HG02973 (cell line): ENCODE measurements around the gene MTX2.
"Not testable (repeated sequence)": the region's sequence is repeated elsewhere in the genome, so short reads cannot be mapped to it uniquely, and the experiment has no call there.

Experiments used
- ATAC-seq: cut with Tn5 transposase; IDR thresholded peaks from one replicate; pipeline ENCODE4 v1.9.1; 2021; ENCODE audit warnings: moderate library complexity; ENCODE audit not compliant: unreplicated experiment

MTX2 gene

DNA sequence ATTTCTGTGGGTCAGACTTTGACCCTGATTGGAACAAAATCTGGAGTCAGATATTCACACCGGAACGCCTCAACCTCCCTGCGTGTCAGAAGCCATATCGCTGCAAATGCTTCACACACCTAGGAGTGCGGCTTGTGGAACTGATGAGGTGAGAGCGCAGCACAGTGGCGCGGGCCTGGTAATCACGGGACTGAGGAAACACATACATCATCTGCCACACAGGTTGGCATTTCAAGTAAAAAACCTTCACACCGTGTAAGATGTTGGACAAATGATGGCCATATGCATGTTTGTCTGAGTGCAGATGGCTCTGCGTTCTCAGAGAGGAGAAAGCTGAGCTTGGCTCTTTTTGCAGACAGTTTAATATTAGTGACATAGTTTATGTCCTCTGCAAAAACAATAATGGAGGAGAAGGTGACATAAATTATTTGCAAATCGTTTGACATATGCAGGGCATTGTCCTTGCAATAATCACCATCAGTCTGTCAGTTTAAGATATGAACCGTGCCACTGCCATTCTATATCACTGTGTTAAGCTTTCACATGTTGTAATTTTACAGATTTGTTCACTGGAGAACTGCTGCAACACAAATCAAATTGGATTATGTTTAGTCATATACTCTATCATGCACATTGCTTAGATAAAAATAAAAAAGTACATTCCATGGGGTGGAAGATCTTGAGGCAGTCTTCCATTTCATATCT lies 101.4 kb downstream of the MTX2 start:
- ATAC-seq = no peak

DNA sequence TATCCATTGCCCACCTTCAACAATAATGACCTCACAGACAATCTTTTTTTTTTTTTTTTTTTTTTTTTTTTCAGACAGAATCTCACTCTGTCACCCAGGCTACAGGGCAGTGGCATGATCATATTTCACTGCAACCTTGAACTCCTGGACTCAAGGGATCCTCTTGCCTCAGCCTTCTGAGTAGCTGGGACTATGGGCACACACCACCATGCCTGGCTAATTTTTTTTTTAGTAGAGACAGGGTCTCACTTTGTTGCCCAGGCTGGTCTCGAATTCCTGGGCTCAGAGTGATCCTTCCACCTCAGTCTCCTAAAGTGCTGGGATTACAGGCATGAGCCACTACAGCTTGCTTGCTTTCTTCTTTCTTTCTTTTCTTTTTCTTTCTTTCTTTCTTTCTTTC lies 103.9 kb downstream of the MTX2 start:
- ATAC-seq = not testable (repeated sequence)

DNA sequence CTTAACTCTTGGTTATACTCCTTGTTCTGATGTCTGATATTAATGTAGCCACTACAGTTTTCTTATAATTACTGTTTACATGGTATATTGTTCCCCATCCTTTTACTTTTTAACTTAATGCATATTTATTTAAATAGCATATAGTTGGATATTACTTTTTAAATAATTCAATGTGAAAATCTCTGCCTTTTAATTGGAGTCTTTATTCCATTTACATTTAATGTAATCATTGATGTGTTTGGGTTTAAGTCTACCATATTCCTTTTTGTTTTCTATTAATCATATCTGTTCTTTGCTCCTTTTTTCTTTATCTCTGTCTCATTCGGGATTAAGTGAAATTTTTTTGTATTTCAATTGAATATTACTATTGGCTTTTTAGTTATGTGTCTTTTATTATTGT lies 109.1 kb downstream of the MTX2 start:
- no peak for ATAC-seq

DNA sequence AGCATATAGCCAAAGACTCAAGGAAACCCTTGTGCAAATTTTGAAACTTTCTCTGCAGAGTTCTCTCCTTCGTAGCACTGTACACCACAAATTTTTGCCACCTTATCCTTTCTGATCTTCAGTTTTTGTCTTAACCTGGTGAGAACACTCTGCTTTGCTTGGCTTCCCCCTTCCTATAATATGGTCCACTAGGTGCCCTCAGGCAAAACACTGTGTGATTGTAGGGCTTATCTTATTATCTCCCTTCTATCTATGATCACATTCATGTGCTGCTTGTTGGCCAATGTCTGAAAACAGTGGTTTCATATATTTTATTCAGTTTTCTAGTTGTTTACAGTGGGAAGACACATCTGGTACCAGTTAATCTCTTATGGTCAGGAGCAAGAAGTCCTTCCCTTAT lies 111.1 kb downstream of the MTX2 start:
- no peak for ATAC-seq

DNA sequence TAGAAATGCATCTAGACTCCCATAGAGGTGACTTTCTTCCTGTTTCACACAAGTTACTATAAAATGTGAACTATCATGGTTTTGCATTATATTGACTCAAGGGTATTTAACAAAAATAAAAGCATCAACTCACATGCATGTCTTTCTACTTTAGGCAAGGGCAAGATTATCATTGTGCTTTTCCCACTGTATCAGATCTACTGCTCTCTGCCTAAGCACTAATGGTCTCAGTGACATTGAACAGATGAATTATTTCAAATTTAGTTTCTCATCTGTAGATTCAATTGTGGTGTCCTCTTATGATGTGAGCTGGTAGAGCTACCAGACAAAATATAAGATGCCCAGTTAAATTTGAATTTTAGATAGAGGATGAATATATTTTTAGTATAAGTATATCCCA lies 113.9 kb downstream of the MTX2 start:
- ATAC-seq = no peak

DNA sequence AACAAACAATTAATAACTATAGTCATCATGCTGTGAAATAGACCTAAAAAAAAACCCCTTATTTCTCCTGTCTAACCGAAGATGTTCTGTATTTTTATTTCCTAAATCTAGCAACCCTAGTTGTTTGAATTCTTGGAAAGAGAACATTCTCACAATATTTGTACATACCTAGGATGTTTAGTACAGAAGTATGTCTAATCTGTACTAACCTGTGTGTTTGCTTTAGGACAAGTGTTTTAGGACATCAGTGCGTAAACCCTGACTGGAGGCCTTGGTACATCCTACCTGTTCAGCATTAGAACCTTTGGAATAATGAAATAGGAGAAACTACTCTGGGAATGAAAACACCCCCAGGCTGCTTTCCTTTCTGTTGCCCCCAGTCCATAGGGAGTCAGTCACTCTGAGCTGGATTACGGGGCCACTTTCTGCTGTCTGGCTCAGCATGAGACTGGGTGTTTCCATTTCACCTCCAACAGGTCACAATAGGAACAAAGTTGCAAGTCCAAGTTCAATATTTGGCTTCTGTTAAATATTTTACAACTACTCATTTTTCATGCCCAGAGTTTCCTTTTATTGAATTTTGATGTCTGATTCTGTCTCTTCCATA lies 114.7 kb downstream of the MTX2 start:
- ATAC-seq = no peak

DNA sequence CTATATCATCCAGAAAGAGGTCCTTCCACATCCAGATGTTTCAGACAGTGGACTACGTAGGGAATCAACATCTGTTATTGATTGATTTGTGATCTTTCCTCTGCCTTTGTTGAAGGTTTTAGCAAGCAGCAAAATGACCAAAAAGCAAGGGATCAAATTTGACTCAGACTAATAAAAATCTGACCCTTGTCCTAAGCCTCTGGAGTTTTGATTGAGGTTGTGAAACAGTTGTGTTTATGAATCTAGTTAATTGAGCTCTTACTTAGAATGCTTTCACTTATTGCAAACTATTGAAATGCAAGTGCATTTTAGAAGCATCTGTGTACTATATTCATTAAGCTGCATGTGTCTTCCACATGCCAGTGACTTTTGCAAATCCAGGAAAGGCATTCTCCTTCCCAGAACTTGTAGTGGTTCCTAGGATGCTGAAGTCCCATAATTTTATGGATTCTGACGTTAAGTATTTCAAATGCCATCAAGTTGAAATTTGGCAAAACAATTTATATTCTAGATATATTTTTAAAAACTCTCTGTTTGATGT lies 116.0 kb downstream of the MTX2 start:
- ATAC-seq = no peak

DNA sequence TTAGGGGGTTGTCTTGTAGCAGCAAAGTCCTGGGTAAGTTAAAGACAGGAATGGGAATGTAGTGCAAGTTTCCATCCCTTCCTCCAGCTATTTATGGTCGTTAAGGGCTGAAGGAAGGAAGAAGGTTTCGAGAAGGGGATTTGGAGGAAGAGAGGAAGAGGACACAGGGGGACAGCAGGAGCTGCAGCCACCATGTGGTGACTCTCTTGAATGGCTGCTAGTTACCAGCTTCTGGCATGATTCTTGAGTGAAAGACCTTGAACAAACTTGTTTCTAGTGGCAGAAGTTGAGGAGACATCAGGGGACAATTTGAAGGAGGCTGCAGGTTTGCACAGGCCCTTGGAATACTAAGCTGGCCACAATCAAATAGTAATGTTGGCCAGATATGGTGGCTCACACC lies 116.6 kb downstream of the MTX2 start:
- ATAC-seq = no peak
